Neural progenitor cell (in vitro differentiated cells): ENCODE data around the gene HIVEP2.

Experiments used
- CTCF ChIP-seq: fragments of 200-600 bp; sonication (generic); IDR thresholded peaks from 2 replicates; pipeline ENCODE4 v1.5.1; 2017; ENCODE audit warnings: antibody characterized with exemption, mild to moderate bottlenecking
- EZH2 ChIP-seq: fragments of 200-600 bp; sonication (generic); IDR thresholded peaks from 2 replicates; pipeline ENCODE4 v1.6.1; 2017; ENCODE audit warnings: antibody characterized with exemption, mild to moderate bottlenecking, moderate library complexity
- EZH2phosphoT487 ChIP-seq: fragments of 200-600 bp; sonication (generic); IDR thresholded peaks from 2 replicates; pipeline ENCODE4 v1.6.1; 2017; ENCODE audit warnings: antibody characterized with exemption

- TF ChIP-seq CTCF (no peak), EZH2phosphoT487 (no peak), EZH2 (no peak)
Observed at GRCh38 chr6:142946181-142946923, 1.4 kb upstream of the HIVEP2 start.
